Gastrocnemius medialis (tissue), 4 donors: Measurements from ENCODE around the gene PITHD1.

Experiments used
- CTCF ChIP-seq, 5 experiments: fragments of 450-650 bp in 3 of 5; fragments of 200-600 bp in 2 of 5; sonication (generic) in 2 of 5; IDR thresholded peaks in 4 of 5; conservative IDR thresholded peaks in 1 of 5; 1 replicate in 4 of 5; 2 replicates in 1 of 5; pipeline ENCODE4 v1.5.1; 2016 to 2019; ENCODE audit warnings: antibody characterized with exemption in 5 of 5, mild to moderate bottlenecking in 3 of 5, moderate library complexity in 3 of 5
- POLR2A ChIP-seq, 2 donors: fragments of 450-650 bp; IDR thresholded peaks; one replicate each; pipeline ENCODE4 v1.6.1; 2017; ENCODE audit warnings: antibody characterized with exemption in 2 of 2, mild to moderate bottlenecking in 2 of 2, moderate library complexity in 2 of 2

DNA sequence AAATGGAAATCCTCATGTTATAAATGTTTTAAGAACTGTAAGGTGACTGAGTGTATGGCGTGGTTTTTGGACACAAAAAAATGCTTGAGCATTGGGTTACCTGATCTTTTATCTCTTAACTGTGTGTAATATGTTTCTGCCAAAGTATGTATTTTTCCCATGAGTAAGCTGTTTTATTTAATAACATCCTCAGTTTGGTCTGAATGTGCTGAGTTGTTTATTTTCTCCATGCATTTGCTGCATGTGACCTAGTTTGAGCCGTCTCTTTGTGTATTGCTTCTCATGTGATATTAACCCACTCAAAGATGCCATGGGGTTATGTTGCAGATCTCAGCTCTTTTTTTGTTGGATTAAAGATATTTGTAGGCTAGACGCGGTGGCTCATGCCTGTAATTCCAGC is 6.6 kb downstream of the PITHD1 start:
- TF ChIP-seq CTCF (IDR thresholded peaks at IDR 0.05 in 4 of 5, conservative IDR thresholded peaks at IDR 0.05 in 1 of 5): no peak
- TF ChIP-seq POLR2A (IDR thresholded peaks at IDR 0.05): no peak
